Measurements from ENCODE around the gene MCRIP2.

MCRIP2 gene

DNA sequence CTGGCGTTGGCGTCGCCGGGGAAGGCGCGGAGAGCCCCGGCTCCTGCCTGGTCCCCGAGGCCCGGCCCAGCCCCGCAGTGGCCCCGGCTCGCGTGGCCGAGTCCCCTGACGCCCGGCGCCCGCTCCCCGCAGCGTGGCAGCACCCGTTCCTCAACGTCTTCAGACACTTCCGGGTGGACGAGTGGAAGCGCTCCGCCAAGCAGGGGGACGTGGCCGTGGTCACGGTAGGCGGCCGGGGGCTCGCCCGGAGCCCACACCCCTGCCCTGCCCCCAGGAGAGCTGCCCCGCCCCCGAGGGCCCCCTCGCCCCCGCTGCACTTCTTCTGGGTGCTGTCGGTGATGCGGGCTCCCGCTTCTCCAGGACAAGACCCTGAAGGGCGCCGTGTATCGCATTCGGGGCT lies 8.0 kb downstream of the MCRIP2 start:
- DNase-seq = peak; percentile 30

- no peak for DNase-seq
These were observed 10.2 kb downstream of the MCRIP2 start for GRCh38 chr16:651844-652243.

GRCh38 chr16:652454-653305 lies 11.1 kb downstream of the MCRIP2 start:
- DNase-seq = no peak

DNA sequence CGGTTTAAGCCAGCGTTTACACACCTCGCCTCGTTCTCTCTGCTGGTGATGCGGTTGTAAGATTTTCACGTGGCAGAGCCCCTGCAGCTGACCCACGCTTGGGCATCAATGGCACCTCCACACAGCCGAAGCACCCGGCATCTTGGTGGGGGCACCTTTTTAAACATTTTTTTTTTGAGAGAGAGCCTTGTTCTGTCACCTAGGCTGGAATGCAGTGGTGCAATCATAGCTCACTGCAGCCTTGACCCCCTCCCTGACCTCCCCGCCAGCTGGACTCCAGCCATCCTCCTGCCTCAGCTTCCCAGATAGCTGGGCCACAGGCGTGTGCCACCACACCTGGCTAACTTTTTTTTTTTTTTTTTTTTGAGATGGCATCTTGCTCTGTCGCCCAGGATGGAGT lies 12.4 kb downstream of the MCRIP2 start:
- DNase-seq = no peak

GRCh38 chr16:657487-657886 lies 15.9 kb downstream of the MCRIP2 start:
- DNase-seq = no peak

DNA sequence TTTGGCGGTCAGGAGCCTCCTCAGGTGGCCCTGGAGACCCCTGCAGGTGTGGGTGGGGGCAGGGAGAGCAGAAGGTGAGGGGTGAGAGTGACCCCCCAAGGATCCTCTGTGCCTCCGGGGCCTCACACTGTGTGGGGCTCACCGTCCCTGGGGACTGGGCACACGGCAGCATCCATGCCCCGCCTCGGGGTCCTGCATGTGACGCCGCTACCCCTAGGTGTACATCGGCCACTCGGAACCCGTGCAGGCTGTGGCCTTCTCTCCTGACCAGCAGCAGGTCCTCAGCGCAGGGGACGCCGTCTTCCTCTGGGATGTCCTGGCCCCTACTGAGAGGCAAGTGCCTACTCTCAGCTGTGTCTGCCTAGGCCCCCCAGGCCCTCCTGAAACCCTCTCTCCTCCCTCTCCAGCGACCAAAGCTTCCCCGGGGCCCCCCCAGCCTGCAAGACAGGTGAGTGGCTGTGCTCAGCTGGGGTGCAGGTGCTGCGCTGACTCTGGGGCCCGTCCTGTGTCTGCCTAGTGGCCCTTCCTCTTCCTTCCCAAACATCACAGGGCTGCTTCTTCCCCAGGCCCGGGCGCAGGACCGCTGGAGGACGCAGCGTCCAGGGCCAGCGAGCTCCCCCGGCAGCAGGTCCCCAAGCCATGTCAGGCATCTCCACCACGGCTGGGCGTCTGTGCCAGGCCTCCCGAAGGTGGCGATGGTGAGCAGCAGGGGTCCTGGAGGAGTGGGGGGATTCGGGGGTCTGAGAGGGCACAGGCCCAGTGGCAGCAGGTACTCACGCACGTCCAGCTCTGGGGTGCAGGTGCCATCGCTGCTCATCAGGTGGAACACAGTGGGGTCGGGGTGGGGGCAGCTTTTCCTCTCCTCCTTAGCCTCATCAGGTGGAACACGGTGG lies 17.3 kb downstream of the MCRIP2 start:
- DNase-seq = no peak

GRCh38 chr16:659618-660017 lies 18.0 kb downstream of the MCRIP2 start:
- no peak for DNase-seq

- DNase-seq = no peak
These were observed 18.5 kb downstream of the MCRIP2 start for GRCh38 chr16:660132-660458.

- DNase-seq = peak; percentile 75
These were observed 19.0 kb downstream of the MCRIP2 start for GRCh38 chr16:660459-661183.

DNA sequence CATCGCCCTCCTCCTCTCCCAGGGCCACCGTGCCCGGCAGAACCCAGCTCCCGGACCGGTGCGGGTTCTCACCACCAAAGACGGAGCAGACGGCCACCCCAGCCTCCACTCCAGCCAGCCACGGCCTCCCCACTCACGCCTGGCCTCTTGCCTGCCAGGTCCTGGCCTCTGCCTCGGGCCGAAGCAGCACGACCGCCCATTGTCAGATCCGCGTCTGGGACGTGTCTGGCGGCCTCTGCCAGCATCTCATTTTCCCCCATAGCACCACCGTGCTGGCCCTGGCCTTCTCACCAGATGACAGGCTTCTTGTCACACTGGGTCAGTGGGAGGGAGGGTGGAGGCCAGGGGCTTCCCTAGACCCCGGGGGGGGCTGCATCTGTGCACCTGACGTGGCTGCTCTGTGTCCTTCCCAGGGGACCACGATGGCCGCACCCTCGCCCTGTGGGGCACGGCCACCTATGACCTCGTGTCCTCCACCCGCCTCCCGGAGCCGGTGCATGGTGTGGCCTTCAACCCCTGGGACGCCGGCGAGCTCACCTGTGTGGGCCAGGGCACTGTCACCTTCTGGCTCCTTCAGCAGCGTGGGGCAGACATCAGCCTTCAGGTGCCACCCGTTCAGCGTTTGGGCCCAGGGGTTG lies 19.7 kb downstream of the MCRIP2 start:
- no peak for DNase-seq

DNA sequence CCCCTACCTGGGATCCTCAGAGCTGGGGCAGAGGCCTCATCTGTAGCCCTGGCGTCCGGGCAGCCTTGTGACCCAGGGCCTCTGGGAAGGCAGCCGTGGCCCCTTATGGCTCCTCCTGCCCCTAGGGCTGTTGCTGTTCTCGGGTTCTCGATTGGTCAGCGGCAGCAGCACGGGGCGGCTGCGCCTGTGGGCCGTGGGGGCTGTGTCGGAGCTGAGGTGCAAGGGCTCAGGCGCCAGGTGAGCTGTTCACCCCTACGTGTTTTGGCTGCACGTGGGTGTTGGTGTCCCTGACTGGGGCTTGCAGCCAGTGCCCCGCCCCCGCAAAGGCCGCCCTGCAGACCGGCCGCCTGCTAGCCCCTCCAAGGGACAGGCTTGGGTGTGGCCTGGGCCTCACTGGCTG lies 20.5 kb downstream of the MCRIP2 start:
- no peak for DNase-seq

DNA sequence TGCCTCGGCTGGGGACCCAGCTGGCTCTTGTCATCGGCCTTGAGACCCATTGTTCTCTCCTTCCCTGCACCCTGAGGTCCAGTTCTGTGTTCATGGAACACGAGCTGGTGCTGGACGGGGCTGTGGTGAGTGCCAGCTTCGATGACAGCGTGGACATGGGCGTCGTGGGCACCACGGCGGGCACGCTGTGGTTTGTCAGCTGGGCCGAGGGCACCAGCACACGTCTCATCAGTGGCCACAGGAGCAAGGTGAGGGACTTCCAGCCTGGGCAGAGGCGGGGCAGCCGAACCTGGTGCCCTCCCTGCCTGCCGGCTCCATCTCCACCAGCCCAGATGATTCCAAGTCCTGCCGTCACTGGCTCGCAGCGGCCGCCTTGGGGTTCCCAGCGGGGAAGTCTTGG lies 21.0 kb downstream of the MCRIP2 start:
- no peak for DNase-seq

- DNase-seq = no peak
These were observed 24.9 kb downstream of the MCRIP2 start for GRCh38 chr16:666572-666971.

- no peak for DNase-seq
These were observed 25.6 kb downstream of the MCRIP2 start for GRCh38 chr16:667113-667779.

DNA sequence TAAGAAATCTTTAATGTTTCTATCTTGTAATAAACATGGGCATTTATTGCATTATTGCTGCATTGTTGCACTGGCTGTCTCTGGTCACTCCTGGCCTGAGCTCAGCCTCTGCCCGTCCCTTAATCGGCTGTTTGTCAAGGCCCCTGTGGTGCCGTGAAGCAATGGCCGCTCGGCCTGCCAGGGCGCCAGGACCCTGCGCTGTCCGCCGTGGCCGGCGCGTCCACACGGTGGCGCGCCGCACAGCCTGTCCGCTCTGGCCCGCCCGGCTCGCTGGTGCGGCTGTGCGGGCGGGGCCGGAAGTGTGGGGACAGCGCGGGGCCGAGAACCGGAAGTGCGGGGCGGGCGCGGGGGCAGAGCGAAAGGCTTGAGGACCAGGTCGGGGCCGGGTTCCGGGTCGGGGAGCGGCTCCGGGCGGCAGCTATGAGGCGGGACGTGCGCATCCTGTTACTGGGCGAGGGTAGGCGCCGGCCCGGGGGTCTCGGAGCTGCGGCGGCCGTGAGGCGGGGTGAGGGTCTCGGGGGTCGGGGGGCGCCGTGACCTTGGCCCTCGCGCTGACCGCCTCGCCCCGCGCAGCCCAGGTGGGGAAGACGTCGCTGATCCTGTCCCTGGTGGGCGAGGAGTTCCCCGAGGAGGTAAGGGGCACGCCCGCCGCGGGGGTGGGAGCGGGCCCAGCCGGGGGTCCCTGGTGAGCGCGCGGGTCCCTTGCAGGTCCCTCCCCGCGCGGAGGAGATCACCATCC lies 26.3 kb downstream of the MCRIP2 start, which contains the start of gene RHOT2:
Gene RHOT2, plus strand, starts transcription at position 353 of the 739 bp plus-strand sequence. Its CDS starts 68 bp downstream, at position 421.
- peak; percentile 95 for DNase-seq

DNA sequence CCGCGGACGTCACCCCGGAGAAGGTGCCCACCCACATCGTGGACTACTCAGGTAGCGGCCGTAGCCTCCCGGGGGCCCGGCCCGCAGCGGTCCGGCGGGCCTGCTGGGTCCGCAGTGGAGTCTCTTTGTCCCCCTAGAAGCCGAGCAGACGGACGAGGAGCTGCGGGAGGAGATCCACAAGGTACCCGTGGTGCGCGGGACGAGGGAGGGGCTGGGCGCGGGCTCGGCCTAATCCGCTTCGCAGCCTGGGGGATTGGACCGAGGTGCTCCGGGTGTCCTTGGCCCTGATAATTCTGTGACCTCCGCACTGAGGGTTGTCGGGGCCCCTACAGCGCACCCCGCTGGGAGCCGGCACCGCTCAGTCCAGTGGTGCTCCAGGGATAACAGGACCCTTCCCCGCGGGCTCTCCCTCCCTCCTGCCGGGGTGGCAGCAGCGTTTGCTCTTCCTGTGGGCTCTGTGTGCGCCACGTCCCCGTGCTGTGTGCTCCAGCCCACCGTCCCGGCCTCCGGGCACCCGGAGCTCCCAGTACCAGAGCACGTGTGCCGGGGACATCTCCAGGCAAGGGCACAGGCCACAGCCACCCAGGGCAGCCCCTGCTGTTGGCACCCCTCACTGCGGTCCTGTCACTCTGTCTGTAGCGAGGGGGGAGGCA lies 27.0 kb downstream of the MCRIP2 start:
- no peak for DNase-seq

- no peak for DNase-seq
These were observed 28.0 kb downstream of the MCRIP2 start for GRCh38 chr16:669666-670065.

GRCh38 chr16:670485-671352 lies 29.1 kb downstream of the MCRIP2 start:
- no peak for DNase-seq

- DNase-seq = no peak
These were observed 29.9 kb downstream of the MCRIP2 start for GRCh38 chr16:671353-672131.

Data from activated CD4-positive, alpha-beta T cell treated with anti-CD3 and anti-CD28 coated beads, Interleukin-2, amount 50 U/mL, for 16 hours (primary cell).